Measurements from ENCODE around the gene KIF12. TPM values are rescaled to one million over a fixed set of nuclear protein-coding genes. Genes with fewer than 3 reads are reported as not detected.

The KIF12 gene
- total RNA-seq, 1 donor from 2014 or later, result 0.34 TPM

DNA sequence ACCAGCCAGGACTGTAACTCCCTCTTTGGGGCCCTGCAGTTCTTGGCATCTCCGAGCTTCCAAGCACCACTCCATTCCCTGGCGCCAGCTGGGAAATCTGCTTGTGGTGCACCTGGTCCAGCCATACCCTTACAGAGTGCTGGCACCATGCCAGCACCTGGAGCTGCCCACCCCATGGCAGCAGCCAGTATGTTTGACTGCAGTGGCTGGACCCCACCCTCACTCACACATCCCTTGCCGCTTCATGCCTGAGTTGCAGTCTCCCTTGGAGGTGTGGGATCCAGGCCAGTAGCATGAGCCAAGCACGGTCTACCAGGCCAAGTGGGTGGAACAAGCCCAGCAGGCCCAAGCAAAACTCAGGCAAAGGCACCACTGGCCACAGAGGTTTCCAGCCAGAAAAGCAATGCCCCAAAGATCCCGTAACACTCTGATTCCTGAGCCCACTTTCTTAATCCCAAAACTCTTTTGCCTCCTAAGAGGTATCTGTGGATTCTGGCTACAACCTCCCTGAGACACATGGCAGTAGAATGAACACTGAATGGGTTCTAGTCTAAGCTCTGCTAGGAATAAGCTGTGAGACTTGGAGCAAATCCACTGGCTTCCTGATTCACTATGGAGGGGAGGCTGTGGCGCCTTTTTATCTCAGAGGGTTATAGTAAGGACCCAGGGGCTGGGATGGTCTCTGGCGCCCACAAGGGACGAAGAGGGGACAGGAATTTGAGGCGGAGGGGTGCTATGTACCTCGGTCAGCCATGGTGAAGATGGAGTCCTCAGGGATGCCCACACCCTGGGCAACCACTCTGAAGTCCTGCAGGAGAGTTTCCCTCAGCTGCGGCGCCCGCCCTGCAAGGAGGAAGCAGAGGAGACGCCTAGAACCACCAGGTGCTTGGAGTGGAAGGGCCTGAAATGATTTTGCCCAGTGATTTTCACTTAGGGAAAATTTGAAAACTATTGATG is 26.6 kb downstream of the KIF12 start:
- H3K4me3 Mint-ChIP-seq (ENCODE audit: unreplicated experiment), result no peak overlapping the region

DNA sequence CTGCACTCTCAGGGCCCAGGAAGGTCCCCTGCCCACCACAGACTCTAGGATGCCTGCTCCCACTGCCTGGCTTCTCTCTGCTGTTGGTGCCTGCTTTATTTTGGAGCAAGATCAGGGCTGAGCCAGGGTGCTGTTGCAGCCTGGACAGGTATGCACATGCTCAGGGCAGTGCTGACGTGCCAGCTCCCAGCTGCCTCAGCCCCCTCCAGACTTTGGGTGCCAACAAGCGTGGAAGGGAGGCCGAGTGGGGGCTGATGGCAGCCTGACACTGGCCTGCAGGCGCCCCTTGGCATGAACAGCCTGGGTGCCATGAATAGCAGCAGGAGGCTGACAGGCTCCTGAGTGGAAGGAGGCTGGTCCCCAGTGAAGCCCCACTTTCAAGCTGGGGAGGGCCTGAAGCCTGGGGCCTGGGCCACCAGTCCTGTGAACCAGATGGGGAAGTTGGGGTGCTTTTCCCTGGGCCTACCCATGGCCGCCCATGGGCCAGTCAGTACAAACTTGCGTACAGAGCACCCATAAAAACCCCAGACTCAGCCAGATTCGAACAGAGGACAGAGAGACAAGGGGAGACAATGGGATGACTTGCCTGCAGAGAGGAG is 27.8 kb downstream of the KIF12 start:
- H3K79me2 ChIP-seq (ENCODE audit: insufficient read depth, low read length), result no peaks in the 10 kb centered on the region
- H3K4me1 ChIP-seq (ENCODE audit: insufficient read depth, low read length), result no peaks in the 10 kb centered on the region
- Mint-ChIP-seq H3K4me1 (ENCODE audit: low read depth, unreplicated experiment) (no peaks in the 10 kb centered on the region), H3K36me3 (ENCODE audit: low read depth, unreplicated experiment) (peaks cover 2% of the 10 kb centered on the region), H3K4me3 (ENCODE audit: unreplicated experiment) (no peak overlapping the region), H3K9me3 (ENCODE audit: unreplicated experiment) (peaks cover 3% of the 10 kb centered on the region), H3K27ac (ENCODE audit: unreplicated experiment) (no peak overlapping the region), H3K27me3 (ENCODE audit: low read depth, unreplicated experiment) (peaks cover 52% of the 10 kb centered on the region)
- DNase-seq (ENCODE audit: low read depth) (no peak), FAIRE-seq (no peak)
- H4K20me1 ChIP-seq (ENCODE audit: insufficient read depth, low read length), result no peaks in the 10 kb centered on the region
- H3K36me3 ChIP-seq (ENCODE audit: insufficient read depth, low read length), result no peaks in the 10 kb centered on the region
- peaks cover 15% of the 10 kb centered on the region for H3K27me3 ChIP-seq (ENCODE audit: insufficient read depth, low read length)
- H3K9me3 ChIP-seq (ENCODE audit: insufficient read depth, low read depth, low read length), result no peaks in the 10 kb centered on the region
- H3K9ac ChIP-seq (ENCODE audit: low read length), result no peak overlapping the region
- no peak for TF ChIP-seq EZH2 (IDR thresholded peaks at IDR 0.05; ENCODE audit: insufficient read depth, low read length)
- TF ChIP-seq, protein P1, sequence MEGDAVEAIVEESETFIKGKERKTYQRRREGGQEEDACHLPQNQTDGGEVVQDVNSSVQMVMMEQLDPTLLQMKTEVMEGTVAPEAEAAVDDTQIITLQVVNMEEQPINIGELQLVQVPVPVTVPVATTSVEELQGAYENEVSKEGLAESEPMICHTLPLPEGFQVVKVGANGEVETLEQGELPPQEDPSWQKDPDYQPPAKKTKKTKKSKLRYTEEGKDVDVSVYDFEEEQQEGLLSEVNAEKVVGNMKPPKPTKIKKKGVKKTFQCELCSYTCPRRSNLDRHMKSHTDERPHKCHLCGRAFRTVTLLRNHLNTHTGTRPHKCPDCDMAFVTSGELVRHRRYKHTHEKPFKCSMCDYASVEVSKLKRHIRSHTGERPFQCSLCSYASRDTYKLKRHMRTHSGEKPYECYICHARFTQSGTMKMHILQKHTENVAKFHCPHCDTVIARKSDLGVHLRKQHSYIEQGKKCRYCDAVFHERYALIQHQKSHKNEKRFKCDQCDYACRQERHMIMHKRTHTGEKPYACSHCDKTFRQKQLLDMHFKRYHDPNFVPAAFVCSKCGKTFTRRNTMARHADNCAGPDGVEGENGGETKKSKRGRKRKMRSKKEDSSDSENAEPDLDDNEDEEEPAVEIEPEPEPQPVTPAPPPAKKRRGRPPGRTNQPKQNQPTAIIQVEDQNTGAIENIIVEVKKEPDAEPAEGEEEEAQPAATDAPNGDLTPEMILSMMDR (IDR thresholded peaks at IDR 0.05; ENCODE audit: insufficient read depth, low read depth, low read length), result no peak
- H3K4me2 ChIP-seq (ENCODE audit: low read length), result no peak overlapping the region
- H2AFZ ChIP-seq (ENCODE audit: low read depth, low read length), result no peak overlapping the region
- no peak overlapping the region for H3K27ac ChIP-seq (ENCODE audit: low read depth, low read length)
- no peak overlapping the region for H3K4me3 ChIP-seq (ENCODE audit: insufficient read depth, low read depth, low read length)

More for the DNA sequence above, 26.6 kb downstream of the KIF12 start:
- Mint-ChIP-seq H3K9me3 (ENCODE audit: unreplicated experiment) (peaks cover 3% of the 10 kb centered on the region), H3K36me3 (ENCODE audit: low read depth, unreplicated experiment) (peaks cover 2% of the 10 kb centered on the region), H3K27ac (ENCODE audit: unreplicated experiment) (no peak overlapping the region), H3K27me3 (ENCODE audit: low read depth, unreplicated experiment) (peaks cover 54% of the 10 kb centered on the region), H3K4me1 (ENCODE audit: low read depth, unreplicated experiment) (no peaks in the 10 kb centered on the region)
- Histone ChIP-seq H3K27me3 (ENCODE audit: insufficient read depth, low read length) (peaks cover 21% of the 10 kb centered on the region), H3K4me2 (ENCODE audit: low read length) (no peak overlapping the region), H3K79me2 (ENCODE audit: insufficient read depth, low read length) (no peaks in the 10 kb centered on the region), H3K9ac (ENCODE audit: low read length) (no peak overlapping the region), H2AFZ (ENCODE audit: low read depth, low read length) (no peak overlapping the region), H3K36me3 (ENCODE audit: insufficient read depth, low read length) (no peaks in the 10 kb centered on the region), H3K9me3 (ENCODE audit: insufficient read depth, low read depth, low read length) (no peaks in the 10 kb centered on the region), H3K27ac (ENCODE audit: low read depth, low read length) (no peak overlapping the region), H3K4me1 (ENCODE audit: insufficient read depth, low read length) (no peaks in the 10 kb centered on the region), H3K4me3 (ENCODE audit: insufficient read depth, low read depth, low read length) (no peak overlapping the region), H4K20me1 (ENCODE audit: insufficient read depth, low read length) (no peaks in the 10 kb centered on the region)
- FAIRE-seq, result no peak
- no peak for TF ChIP-seq EZH2 (IDR thresholded peaks at IDR 0.05; ENCODE audit: insufficient read depth, low read length)
- TF ChIP-seq, protein P1 (IDR thresholded peaks at IDR 0.05; ENCODE audit: insufficient read depth, low read depth, low read length), result no peak
- peak; percentile 39 for DNase-seq (ENCODE audit: low read depth)

Data from astrocyte (in vitro differentiated cells and primary cell).